PC-3 (cell line): ENCODE measurements around the gene IMPDH1. TPM values are rescaled to one million over a fixed set of nuclear protein-coding genes. Genes with fewer than 3 reads are reported as not detected.
A peak's percentile ranks its signal among the peaks of the same experiment; 100 is the strongest.

Experiments
- ATAC-seq: fragments of 200-7000 bp; cut with Tn5 transposase; 2 replicates; pipeline ENCODE4 v1.9.1; 2020; ENCODE audit warnings: mild to moderate bottlenecking, moderate library complexity
- BruUV-seq: library from RNA; stranded (reverse); fragments of 400-500 nt; replicated peaks from 2 replicates; lab custom pipeline; 2021; lab: Mats Ljungman, UMichigan
- CTCF ChIA-PET: fragments of 300-600 bp; sonication (Branson Sonifier 250); formaldehyde crosslinking; loops from one replicate; lab custom pipeline; 2022; ENCODE audit warnings: antibody characterized with exemption; lab: Charles Lee
- POLR2A ChIA-PET: fragments of 300-600 bp; sonication (Branson Sonifier 250); formaldehyde crosslinking; loops from one replicate; lab custom pipeline; 2022; ENCODE audit warnings: antibody characterized with exemption; ENCODE audit not compliant: unreplicated experiment; lab: Charles Lee
- DNase-seq: peaks from one replicate; pipeline ENCODE4 v3.0.0-alpha.2; 2015
- H2AFZ ChIP-seq: fragments of 300-600 bp; sonication (generic); 2 replicates; pipeline ENCODE4 v1.6.0; 2016; ENCODE audit warnings: antibody characterized with exemption, low read length
- H3F3A ChIP-seq: fragments of 300-600 bp; sonication (generic); one replicate; pipeline ENCODE4 v1.6.0; 2017; ENCODE audit warnings: antibody characterized with exemption, low read length, control low read depth, mild to moderate bottlenecking; ENCODE audit not compliant: unreplicated experiment
- H3K27ac ChIP-seq: fragments of 300-600 bp; sonication (generic); 2 replicates; pipeline ENCODE4 v1.5.1; 2016; ENCODE audit warnings: mild to moderate bottlenecking, low read length
- H3K27me3 ChIP-seq: fragments of 300-600 bp; sonication (generic); 2 replicates; pipeline ENCODE4 v1.6.1; 2016; ENCODE audit warnings: low read length, mixed read lengths
- H3K36me3 ChIP-seq: fragments of 300-600 bp; sonication (generic); 2 replicates; pipeline ENCODE4 v1.6.1; 2016; ENCODE audit warnings: low read depth, mixed run types, low read length, mixed read lengths
- H3K4me1 ChIP-seq: fragments of 300-600 bp; sonication (generic); 2 replicates; pipeline ENCODE4 v1.5.1; 2016; ENCODE audit warnings: low read length; ENCODE audit not compliant: insufficient read depth
- H3K4me2 ChIP-seq: fragments of 300-600 bp; sonication (generic); 2 replicates; pipeline ENCODE4 v1.6.0; 2016; ENCODE audit warnings: low read length
- H3K4me3 ChIP-seq: fragments of 300-600 bp; sonication (generic); 2 replicates; pipeline ENCODE4 v1.5.1; 2016; ENCODE audit warnings: mild to moderate bottlenecking, low read length, mixed read lengths
- H3K79me2 ChIP-seq: fragments of 300-600 bp; sonication (generic); 2 replicates; pipeline ENCODE4 v1.6.1; 2017; ENCODE audit warnings: low read length, mixed read lengths
- H3K9ac ChIP-seq: fragments of 300-600 bp; sonication (generic); 2 replicates; pipeline ENCODE4 v1.6.0; 2016; ENCODE audit warnings: mild to moderate bottlenecking, low read length
- H3K9me2 ChIP-seq: fragments of 300-600 bp; sonication (generic); replicated peaks from 2 replicates; pipeline ENCODE4 v1.6.1; 2016; ENCODE audit warnings: mixed run types, low read length, mixed read lengths
- H3K9me3 ChIP-seq: fragments of 300-600 bp; sonication (generic); 2 replicates; pipeline ENCODE4 v1.6.1; 2016; ENCODE audit warnings: low read length, mixed read lengths
- H4K20me1 ChIP-seq: fragments of 300-600 bp; sonication (generic); 2 replicates; pipeline ENCODE4 v1.6.1; 2016; ENCODE audit warnings: low read length, mixed read lengths
- EZH2 ChIP-seq: fragments of 300-600 bp; sonication (generic); IDR thresholded peaks from one replicate; pipeline ENCODE4 v1.6.1; 2017; ENCODE audit warnings: antibody characterized with exemption, mild to moderate bottlenecking, low read length; ENCODE audit not compliant: unreplicated experiment
- EZH2phosphoT487 ChIP-seq: fragments of 300-600 bp; sonication (generic); IDR thresholded peaks from 2 replicates; pipeline ENCODE4 v1.6.1; 2018; ENCODE audit warnings: mild to moderate bottlenecking, antibody characterized with exemption, low read length, borderline replicate concordance
- intact Hi-C: fragments of 100-400 bp; cut with micrococcal nuclease; formaldehyde crosslinking; loops from 2 replicates; pipeline ENCODE4 v1.9.0; 2023
- total RNA-seq: library from RNA; depleted of rRNA; stranded (reverse); fragments of >200 nt; gene quantifications from 2 replicates; pipeline ENCODE4 v1.2.3, GENCODE V29; 2014
- TF ChIP-seq, protein P1 (sequence below): fragments of 300-600 bp; sonication (generic); conservative IDR thresholded peaks from 2 replicates; pipeline ENCODE4 v1.5.1; 2017; ENCODE audit warnings: antibody characterized with exemption, low read depth, mild to moderate bottlenecking, low read length

IMPDH1 gene
- total RNA-seq, 1 experiment from 2014 or later: 128 TPM

DNA sequence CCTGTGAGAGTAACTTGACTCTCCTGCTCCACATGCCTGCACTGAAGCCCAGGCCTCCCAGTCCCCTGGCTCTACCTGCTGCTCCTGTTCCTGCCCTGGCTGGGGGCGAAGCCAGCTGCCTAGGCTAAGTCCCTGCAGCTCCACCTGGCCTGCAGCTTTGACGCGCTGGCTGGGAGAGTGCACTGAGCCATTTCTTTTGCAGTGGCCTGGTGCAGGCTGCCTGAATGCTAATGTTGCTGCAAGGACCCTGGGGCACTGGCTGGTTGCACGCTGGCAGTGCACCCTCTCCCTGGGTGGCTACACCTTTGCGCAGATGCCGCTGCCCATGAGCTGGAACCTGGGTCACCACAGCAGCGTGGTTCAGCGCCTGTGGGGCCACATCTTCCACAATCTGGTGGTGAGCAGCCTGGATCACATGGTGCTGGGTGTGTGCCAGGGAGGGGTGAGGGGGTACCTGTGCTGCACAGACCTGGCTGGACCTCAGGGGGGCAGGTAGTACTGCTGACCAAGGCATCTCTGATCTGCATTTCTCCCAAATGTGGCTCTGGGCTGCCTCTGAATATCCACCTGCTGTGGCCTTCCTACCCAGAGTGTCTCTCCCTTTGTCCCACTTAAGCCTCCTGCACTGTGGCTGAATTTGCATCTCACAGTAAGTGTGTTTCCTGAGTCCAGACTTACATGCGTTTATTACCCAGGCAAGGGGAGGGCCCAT is 20.0 kb downstream of the IMPDH1 start:
- no peak; the same call in 1 of the 2 replicates for ATAC-seq
- intact Hi-C loops: no loop called here

DNA sequence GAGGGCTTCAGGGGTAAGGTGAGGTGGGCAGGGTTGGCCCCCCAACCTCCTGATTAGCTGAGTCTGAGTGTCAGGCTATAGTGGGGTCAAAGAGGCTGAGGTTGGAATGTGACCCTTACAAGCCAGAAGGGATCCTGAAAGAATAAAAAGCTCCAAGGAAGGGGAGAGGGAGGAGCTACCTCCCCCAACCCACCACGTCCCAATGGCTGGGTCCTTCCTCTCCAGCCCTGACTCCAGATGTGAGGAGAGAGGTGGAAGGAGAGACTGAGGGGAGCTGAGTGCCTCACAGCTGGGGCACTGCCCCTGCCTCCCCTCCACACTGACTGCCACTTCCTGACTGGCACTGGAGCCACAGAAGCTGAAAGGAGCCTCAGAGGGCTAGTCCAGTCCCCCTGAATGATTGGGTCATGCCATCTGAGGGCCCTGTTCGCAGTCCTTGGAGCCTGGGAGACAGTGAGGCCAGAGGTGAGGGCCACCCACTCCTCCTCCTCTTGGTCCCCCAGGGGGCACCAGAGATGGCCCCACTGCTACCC is 20.6 kb downstream of the IMPDH1 start:
- H4K20me1 ChIP-seq: no peaks in the 10 kb centered on the region
- intact Hi-C loops: no loop called here
- POLR2A ChIA-PET: interaction anchor here (0.5 kb wide), 1 partner anchor 45 kb away, joined by 3 read pairs; the partner anchor contains the start of gene RBM28

More for the DNA sequence above, 20.0 kb downstream of the IMPDH1 start:
- H3K4me1 ChIP-seq: no peaks in the 10 kb centered on the region
- no peak overlapping the region for H3K4me2 ChIP-seq
- POLR2A ChIA-PET: no interaction called here
- H3K9me3 ChIP-seq: no peaks in the 10 kb centered on the region
- no peaks in the 10 kb centered on the region for H3K9me2 ChIP-seq
- H3K27ac ChIP-seq: no peak overlapping the region
- no peak overlapping the region for H3K9ac ChIP-seq
- H3K27me3 ChIP-seq: no peaks in the 10 kb centered on the region
- H2AFZ ChIP-seq: no peak overlapping the region
- H4K20me1 ChIP-seq: no peaks in the 10 kb centered on the region
- H3F3A ChIP-seq: no peaks in the 10 kb centered on the region
- no peaks in the 10 kb centered on the region; the same call in 1 of the 2 replicates for H3K36me3 ChIP-seq
- no peaks in the 10 kb centered on the region for H3K79me2 ChIP-seq
- BruUV-seq: no TSS peak
- DNase-seq: no peak
- no peak overlapping the region for H3K4me3 ChIP-seq
- TF ChIP-seq EZH2phosphoT487 (no peak), EZH2 (no peak)
- TF ChIP-seq, protein P1, sequence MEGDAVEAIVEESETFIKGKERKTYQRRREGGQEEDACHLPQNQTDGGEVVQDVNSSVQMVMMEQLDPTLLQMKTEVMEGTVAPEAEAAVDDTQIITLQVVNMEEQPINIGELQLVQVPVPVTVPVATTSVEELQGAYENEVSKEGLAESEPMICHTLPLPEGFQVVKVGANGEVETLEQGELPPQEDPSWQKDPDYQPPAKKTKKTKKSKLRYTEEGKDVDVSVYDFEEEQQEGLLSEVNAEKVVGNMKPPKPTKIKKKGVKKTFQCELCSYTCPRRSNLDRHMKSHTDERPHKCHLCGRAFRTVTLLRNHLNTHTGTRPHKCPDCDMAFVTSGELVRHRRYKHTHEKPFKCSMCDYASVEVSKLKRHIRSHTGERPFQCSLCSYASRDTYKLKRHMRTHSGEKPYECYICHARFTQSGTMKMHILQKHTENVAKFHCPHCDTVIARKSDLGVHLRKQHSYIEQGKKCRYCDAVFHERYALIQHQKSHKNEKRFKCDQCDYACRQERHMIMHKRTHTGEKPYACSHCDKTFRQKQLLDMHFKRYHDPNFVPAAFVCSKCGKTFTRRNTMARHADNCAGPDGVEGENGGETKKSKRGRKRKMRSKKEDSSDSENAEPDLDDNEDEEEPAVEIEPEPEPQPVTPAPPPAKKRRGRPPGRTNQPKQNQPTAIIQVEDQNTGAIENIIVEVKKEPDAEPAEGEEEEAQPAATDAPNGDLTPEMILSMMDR: no peak
- CTCF ChIA-PET: interaction anchor here (1.5 kb wide), 1 partner anchor 42 kb away, joined by 13 read pairs; no protein-coding TSS in a partner anchor

More for the DNA sequence above, 20.6 kb downstream of the IMPDH1 start:
- Histone ChIP-seq H3K79me2 (no peaks in the 10 kb centered on the region), H3K27ac (no peak overlapping the region), H3K4me2 (no peak overlapping the region), H3F3A (no peaks in the 10 kb centered on the region), H2AFZ (no peak overlapping the region), H3K9me3 (no peaks in the 10 kb centered on the region), H3K9ac (no peak overlapping the region), H3K9me2 (no peaks in the 10 kb centered on the region), H3K27me3 (no peaks in the 10 kb centered on the region), H3K4me1 (no peaks in the 10 kb centered on the region), H3K36me3 (no peaks in the 10 kb centered on the region), H3K4me3 (no peak overlapping the region)
- TF ChIP-seq, protein P1: no peak
- TF ChIP-seq EZH2phosphoT487 (no peak), EZH2 (no peak)
- BruUV-seq: no TSS peak
- CTCF ChIA-PET: interaction anchor here (1.5 kb wide), 1 partner anchor 41 kb away, joined by 13 read pairs; no protein-coding TSS in a partner anchor
- DNase-seq (no peak), ATAC-seq (peak; percentile 3; the same call in 1 of the 2 replicates)
